BE2C (cell line): Measurements from ENCODE around the gene TOP1.

ENCODE experiments used
- DNase-seq: peaks from one replicate; pipeline ENCODE4 v3.0.0-alpha.2; 2020
- H3K27me3 ChIP-seq: fragments of 250-450 bp; sonication (Bioruptor Pico); 2 replicates; pipeline ENCODE4 v1.5.1; 2020; ENCODE audit warnings: mild to moderate bottlenecking
- H3K36me3 ChIP-seq: fragments of 250-450 bp; sonication (Bioruptor Pico); 2 replicates; pipeline ENCODE4 v1.5.1; 2020; ENCODE audit warnings: mild to moderate bottlenecking
- H3K4me1 ChIP-seq: fragments of 250-450 bp; sonication (Bioruptor Pico); 2 replicates; pipeline ENCODE4 v1.5.1; 2020
- H3K4me3 ChIP-seq: 2 replicates; pipeline ENCODE4 v1.5.1; 2011; ENCODE audit warnings: low read depth, low read length
- H3K9me3 ChIP-seq: fragments of 250-450 bp; sonication (Bioruptor Pico); 2 replicates; pipeline ENCODE4 v1.5.1; 2020
- CTCF ChIP-seq: IDR thresholded peaks from 2 replicates; pipeline ENCODE4 v1.5.1; 2012; ENCODE audit warnings: mild to moderate bottlenecking, low read depth, low read length

Gene TOP1

GRCh38 chr20:41078329-41078728 lies 49.7 kb downstream of the TOP1 start:
- DNase-seq = no peak
- peak; percentile 68 for TF ChIP-seq CTCF
- peaks cover 78% of the 10 kb centered on the region for H3K36me3 ChIP-seq
- peaks cover 33% of the 10 kb centered on the region for H3K4me1 ChIP-seq
- H3K4me3 ChIP-seq = no peak overlapping the region
- H3K9me3 ChIP-seq = no peaks in the 10 kb centered on the region
- H3K27me3 ChIP-seq = no peaks in the 10 kb centered on the region

- Histone ChIP-seq H3K36me3 (peaks cover 84% of the 10 kb centered on the region), H3K27me3 (no peaks in the 10 kb centered on the region), H3K4me3 (no peak overlapping the region), H3K9me3 (no peaks in the 10 kb centered on the region), H3K4me1 (peaks cover 28% of the 10 kb centered on the region)
- DNase-seq = no peak
- TF ChIP-seq CTCF = no peak
Measured at GRCh38 chr20:41079066-41079465, 50.4 kb downstream of the TOP1 start.

- Histone ChIP-seq H3K9me3 (no peaks in the 10 kb centered on the region), H3K36me3 (peaks cover 92% of the 10 kb centered on the region), H3K4me3 (no peak overlapping the region), H3K27me3 (no peaks in the 10 kb centered on the region), H3K4me1 (peaks cover 27% of the 10 kb centered on the region)
- DNase-seq = no peak
- TF ChIP-seq CTCF = no peak
Measured at GRCh38 chr20:41080866-41081265, 52.2 kb downstream of the TOP1 start.

- Histone ChIP-seq H3K27me3 (no peaks in the 10 kb centered on the region), H3K36me3 (peaks cover 88% of the 10 kb centered on the region), H3K4me3 (no peak overlapping the region), H3K4me1 (peaks cover 26% of the 10 kb centered on the region), H3K9me3 (no peaks in the 10 kb centered on the region)
- no peak for TF ChIP-seq CTCF
- no peak for DNase-seq
Measured at GRCh38 chr20:41081276-41081814, 52.7 kb downstream of the TOP1 start.

- H3K27me3 ChIP-seq = no peaks in the 10 kb centered on the region
- H3K36me3 ChIP-seq = peaks cover 78% of the 10 kb centered on the region
- H3K9me3 ChIP-seq = no peaks in the 10 kb centered on the region
- TF ChIP-seq CTCF = no peak
- peaks cover 33% of the 10 kb centered on the region for H3K4me1 ChIP-seq
- H3K4me3 ChIP-seq = no peak overlapping the region
- DNase-seq = peak; percentile 55
Measured at GRCh38 chr20:41082306-41082705, 53.7 kb downstream of the TOP1 start.

- no peak for DNase-seq
- Histone ChIP-seq H3K4me3 (no peak overlapping the region), H3K36me3 (peaks cover 64% of the 10 kb centered on the region)
Measured at GRCh38 chr20:41085606-41086005, 57.0 kb downstream of the TOP1 start.

More at GRCh38 chr20:41085606-41086005, 57.0 kb downstream of the TOP1 start:
- no peaks in the 10 kb centered on the region for H3K27me3 ChIP-seq
- peaks cover 42% of the 10 kb centered on the region for H3K4me1 ChIP-seq
- H3K9me3 ChIP-seq = no peaks in the 10 kb centered on the region
- TF ChIP-seq CTCF = no peak
